Cortex of kidney (tissue), 1 donor: Measurements from ENCODE around the gene TAF1C.

Experiments used
- DNase-seq: peaks from one replicate; lab custom pipeline; 2025; lab: John Stamatoyannopoulos, UW

Gene TAF1C

DNA sequence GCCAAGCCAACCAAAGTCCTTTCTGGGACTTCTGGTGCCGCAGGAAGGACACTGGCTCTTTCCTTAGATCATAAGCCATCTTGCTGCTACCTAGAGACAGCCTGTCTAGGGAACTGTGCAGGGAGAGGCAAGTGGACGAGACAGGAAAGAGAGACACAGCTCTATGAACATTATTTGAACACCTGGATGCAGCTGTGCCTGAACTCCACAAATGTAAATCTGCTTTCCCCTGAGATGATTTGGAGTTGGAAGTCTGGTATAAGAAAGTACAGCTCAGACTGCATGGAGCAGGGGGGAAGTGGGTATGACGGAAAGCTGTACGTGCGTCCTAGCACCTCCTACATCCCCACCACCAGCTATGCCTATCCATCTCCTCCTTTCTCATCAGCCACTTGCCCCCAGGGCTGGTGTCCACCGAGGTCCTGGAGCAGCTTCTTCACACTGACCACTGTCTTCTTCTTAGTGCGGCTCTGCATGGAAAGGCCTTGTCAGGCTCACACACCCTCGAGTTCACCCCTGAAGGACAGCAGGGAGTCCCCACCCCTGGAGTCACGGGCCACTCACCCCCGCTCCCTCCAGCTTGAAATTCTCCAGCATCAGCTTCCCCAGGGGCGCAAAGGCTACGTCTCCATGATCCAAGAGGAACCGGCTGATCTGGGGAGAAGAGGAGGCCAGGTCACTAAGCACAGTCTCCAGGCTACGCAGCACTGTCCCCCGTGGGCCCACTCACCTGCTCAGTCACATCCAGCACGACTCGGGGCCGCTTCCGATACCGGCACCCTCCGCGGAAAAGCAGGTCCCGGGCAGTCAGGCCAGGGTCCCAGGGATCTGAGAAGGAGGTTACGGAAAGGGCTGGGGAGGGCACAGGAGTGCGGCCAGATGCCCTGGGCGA lies 3.9 kb downstream of the TAF1C start:
- DNase-seq = no peak

DNA sequence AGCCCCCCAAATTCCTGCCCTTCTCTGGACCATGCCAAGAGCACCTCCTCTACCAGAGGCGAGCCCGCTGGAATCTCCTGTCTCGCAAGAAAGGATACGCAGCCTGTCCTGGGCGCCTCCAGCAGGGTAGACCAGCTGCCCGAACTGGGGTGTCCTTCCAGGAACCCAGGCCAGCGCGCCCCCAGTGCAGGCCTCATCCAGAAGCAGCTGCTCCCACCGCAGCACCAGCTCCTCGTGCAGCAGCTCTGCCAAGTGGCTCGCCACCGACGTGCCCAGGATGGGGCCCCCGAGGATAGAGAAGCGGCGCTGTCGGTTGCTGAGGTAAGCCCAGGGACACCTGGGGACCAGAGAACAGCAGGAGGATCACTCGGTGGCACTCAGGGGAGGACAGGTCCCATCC lies 4.8 kb downstream of the TAF1C start:
- no peak for DNase-seq

DNA sequence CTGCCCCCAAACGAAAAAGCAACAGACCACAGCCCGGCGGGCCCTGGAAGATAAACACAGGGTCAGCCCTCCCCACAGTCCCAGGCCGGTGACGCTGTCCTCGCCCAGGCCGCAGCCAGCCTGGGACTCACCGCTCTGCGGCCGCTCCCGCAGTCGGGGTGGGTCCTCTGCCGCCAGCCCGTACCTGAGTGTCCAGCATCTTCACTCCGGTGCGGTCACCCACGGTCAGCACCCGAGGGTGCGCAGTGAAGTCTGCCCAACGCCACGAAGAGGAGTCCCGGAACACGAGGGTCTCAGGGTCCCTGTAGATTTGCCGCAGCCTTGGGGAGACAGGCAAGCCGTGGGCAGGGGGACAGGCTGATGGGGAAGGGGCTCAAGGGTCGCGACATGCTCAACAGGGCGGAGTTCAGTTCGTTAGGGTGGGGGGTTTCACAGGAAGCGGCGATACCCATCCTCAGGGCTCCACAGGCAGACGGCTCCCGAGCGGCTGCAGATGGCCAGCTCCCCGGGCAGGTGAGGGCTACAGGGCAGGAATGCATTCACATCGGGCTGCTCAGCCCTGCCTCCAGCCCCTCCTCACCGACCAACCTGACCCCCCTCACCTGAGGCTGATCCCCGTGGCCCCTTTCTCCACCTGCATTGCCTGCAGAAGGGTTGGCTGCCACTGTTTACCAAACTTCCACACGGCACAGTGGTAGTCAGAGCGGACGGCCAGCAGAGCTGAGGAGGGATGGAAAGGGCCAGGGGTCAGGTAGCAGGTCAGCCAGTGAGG lies 5.5 kb downstream of the TAF1C start:
- DNase-seq = no peak

DNA sequence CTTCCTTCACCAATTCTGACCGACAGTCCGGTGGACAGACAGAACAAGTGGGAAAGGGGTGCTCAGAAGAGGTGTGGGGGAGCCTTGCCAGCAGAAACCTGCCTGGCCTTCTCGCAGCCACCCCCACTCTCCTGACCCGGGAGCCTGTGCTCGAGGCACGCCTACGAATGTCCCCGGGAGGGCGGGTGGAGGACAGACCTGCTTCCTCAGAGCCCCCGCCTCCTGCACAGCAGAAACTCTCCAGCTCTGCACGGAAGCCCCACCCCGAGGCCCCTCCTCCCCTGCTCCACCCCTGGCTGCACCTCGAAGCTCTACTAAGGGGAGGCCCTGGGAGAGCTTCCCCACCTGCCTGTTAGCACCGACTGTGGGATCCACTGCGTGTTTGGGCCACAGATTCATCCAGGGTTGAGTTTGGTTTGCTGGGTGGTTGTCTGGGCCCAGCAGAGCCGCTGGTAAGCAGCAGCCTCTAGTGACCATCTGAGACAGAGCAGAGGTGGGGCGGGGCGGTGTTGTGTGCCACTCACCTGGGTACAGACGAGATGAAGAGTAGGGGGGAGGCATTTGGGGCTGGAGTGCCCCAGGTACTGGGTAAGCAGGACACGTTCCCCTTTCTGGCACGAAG lies 6.2 kb downstream of the TAF1C start:
- DNase-seq = no peak

DNA sequence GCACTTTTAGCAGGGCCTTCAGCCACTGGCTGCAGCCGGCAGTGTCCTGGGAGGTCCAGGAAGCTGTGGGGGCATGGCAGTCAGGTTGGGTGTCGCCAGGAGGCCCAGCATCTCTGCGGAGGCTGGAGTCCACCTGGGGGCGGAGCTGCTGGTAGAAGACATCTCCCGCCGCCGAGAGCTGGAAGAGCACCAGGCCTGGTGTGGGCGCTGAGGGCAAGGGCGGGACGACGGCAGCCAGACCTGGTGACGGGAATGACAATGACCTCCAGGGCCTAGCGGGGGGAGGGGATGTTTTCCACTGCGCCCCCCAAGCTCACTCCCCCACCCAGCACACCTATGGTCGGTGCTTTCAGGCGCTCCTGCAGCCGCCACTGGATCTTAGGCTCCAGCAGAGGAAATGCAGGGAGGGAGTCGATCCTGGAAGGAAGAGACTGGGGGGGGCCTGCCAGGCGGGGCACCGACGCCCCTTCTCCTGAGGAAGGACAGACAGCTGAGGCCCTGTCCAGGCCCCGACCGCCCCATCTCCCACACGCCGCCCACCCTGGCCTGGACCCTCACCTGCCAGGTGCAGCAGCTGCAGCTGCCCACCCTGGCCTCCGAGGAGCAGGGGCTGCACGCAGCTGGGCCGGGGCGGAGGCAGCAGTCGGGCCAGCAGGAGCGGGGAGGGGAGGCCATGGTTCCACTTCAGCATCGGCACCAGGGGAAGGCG lies 7.1 kb downstream of the TAF1C start:
- DNase-seq = no peak

DNA sequence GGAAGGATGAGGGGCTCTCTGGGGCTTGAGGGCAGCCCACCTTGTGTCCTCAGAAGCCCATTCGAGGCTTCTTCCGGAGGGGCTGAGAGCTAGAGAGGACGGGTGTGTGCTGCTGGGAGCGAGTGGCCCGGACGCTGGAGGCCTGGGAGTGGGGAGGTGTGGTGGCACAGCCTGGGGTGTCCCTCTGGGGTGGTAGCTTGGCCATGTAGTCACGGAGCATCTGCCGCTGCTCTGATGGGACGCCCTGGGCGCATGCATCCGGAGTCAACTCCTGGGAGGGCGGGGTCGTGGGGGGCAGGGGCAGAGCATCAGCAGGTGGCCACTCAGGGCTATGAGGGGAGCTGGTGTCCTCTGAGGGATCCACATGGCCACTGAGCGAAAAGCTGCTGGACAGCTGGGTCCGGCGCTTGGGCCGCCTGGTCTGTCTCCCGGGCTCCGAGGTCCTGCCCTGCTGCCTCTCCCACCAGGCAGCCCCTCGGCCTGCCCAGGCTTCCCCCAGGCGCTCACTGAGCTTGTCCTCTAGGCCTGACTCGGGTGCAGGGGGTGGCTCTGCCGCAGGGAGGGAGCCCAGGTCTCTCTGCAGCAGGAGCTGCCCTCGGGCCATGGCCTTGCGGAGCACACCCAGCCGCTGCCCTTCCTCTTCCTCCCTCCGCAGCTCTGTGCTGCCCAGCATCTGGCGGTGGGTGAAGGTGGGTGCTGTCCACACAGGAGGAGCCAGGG lies 7.8 kb downstream of the TAF1C start:
- no peak for DNase-seq

DNA sequence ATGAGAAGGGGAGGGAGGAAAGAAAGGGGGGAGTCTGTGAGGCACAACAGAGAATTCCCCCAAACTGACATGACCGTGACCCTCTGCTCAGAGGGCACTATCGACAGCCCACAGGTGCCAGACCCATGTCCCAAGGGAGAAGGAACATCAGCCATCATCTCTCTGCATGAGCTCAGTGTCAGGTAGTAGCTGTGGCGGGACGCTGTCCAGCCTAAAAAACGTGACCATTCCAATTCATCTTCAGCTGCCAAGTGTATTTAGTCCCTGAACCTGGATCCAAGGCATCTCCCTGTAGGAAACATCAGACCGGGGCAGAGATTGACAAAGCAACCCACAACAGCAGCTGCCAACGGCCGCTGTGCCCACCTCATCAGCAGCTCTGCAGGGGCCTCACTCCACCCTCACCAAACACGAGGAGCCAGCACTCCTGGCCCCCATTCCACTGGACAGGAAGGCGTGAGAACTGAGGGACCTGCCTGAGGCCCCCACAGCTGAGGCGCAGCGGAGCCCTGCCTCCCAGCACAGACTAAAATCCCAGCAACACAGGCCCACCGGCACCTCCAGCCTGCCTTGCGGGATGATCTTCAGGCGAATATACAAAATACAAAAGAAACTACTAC lies 8.6 kb downstream of the TAF1C start:
- no peak for DNase-seq

DNA sequence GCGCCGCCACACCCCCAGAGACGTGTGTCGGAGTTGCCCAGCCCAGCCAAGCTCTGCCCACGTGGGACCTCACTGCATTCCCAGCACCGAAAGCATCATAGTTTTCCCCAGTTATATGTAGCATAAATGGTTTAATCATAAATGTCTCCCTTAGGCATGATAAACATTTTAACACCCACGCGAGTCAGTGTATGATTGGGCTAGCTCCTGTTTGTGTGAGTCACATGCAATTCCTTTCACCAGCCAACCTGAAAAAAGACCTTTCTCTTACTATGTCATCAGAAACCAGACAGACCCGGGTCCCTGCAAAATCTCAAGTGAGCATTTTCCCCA lies 9.2 kb downstream of the TAF1C start:
- DNase-seq = no peak

DNA sequence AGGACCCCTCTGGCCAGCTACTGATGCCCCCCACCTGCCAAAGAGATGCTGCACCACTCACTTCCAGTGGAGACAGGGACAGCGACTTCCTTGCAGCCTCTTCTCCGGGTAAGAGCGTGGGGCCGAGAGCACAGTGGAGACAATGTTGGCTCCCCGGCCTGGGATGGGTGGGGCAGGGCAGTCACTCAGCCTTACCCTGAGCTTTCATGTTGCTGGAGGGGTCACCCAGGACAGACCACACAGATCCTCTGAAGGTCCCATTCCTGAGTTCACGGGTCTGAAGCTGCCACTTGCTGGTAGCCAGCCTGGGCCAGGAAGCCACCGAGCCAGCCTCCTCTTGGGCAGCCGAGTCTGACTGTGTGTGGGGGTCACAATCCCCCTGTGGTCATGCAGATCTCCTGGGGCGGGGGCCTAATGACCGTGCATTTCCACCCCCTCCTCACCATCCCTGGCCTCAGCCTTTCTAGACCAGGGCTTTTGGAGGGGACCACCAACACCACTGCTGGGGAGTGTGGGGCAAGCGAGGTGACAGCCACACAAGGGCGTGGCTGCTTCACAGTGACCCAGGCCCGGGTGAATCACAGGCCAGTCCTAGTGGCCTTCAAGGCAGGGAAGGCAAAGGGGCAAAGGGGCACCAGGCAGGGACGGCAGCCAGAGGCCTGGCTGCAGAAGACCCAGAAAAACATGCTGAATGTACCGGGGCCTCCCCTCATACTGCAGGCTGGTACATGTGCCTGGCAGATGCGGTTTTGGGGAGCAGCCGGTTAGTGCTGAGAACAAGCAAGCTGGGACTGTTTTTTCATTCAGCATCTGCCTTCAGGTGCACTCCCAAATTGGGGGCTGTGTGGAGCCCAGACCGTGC lies 10.4 kb downstream of the TAF1C start:
- no peak for DNase-seq

DNA sequence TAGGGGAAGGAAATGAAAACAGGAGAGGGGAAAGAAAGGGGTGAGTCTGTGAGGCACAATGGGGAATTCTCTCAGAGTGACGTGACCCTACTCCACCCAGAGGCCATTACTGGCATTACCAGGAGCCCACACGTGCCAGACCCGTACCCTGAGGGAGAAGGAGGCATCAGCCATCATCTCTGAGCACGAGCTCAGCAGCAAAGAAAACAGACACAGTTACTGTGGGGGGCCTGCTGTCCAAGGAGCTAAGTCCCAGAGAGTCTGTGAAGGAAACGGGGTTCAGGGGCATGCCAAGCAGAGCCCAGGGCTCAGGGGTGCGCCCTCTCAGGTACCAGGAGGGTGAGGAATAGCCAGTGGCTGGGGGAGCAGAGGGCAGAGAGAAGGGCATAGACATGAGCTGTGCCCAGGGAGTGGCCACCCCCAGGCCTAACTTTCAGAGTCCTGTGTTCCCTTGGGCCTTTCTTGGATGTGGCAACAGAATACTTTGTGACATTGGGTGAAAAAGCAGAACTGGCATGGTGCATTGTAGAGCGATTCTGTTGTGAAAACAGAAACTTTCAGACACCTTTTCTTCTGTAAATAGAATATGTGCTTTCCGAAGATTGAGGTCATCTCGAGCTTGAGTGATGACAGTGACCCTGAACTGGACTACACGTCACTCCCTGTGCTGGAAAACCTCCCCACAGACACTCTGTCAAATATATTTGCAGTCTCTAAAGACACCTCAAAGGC lies 11.3 kb downstream of the TAF1C start:
- no peak for DNase-seq

DNA sequence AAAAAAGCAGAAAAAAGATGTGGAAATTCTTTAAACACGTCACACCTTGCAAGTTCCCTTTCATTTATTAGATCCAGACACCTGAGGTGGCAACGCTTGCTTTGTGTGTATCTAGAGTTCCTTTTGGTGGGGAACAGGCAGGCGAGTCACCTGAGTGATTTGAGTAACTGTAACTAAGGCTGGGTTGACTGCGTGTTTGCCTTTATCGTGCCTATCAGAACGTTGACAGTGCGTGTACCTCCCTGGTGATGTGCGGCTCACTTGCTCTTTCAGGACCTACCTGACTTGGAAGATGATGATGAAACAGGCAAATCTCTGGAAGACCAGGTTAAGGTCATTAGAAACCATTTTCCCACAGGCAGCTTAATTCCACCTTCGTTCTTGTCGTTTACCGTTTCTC lies 12.5 kb downstream of the TAF1C start:
- DNase-seq = no peak

DNA sequence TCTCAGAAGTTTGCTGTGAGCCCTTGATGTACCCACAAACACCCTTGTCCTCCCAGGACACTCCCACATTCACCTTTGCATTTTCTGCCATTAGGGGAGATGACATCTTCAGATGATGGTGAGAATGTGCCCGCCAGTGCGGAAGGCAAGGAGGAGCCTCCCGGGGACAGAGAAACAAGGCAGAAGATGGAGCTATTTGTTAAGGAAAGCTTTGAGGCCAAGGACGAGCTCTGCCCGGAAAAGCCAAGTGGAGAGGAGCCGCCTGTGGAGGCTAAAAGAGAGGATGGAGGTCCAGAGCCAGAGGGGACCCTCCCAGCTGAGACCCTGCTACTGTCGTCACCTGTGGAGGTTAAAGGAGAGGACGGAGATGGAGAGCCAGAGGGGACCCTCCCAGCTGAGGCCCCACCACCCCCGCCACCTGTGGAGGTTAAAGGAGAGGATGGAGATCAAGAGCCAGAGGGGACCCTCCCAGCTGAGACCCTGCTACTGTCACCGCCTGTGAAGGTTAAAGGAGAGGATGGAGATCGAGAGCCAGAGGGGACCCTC lies 17.0 kb downstream of the TAF1C start:
- DNase-seq = no peak

DNA sequence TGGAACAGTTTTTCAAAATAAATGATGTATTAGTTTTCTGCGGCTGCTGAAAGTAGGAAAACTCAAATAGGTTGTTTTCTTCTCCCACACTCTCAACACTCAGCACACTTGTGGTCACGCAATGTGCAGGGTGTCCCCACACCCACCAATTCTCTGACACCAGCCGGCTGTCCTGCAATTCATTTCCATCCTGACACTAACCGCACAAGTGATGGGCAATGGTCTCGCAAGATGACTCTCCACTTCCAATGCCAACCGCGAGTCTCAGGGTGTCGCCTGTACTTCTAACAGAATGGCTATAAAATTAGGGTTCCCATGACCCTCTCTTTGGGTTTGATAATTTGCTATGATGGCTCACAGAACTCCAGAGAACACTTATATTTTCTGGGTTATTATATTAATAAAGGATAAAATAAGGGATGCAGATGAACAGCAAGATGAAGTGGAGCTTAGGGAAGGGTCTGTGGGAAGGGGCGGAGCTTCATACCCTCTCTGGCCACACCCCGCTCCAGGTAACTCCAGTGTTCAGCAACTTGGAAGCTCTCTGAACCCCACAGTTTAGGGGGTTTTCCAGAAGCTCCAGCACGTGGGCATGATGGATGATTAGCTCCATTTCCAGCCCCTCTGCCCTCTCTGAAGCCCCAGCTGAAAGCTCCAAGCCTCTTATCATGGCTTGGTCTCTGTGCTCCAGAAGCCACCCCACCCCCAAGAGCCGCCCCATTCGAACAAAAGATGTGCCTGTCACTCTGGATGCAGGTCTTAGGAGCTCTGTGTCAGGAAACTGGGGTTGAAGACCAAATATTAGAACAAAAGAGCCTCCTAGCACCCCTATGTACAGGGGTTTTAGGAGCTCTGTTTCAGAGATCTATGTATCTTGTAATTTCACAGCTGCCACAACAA lies 19.8 kb downstream of the TAF1C start:
- DNase-seq = no peak

DNA sequence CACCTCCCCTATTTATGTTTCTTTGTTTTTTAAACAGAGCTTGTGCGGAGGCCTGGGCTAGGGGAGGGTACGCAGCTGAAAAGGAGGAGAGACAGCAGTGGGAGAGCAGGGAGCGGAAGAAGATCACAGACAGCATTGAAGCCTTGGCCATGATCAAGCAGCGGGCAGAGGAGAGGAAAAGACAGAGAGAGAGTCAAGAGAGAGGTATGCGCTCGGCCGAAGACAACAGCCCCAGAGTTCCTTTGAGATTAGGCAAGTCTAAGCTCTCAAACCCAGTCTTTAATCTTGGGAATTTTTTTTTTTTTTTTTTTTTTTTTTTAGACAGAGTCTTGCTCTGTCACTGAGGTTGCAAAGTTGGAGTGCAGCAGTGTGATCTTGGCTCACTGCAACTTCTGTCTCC lies 21.1 kb downstream of the TAF1C start:
- DNase-seq = no peak

DNA sequence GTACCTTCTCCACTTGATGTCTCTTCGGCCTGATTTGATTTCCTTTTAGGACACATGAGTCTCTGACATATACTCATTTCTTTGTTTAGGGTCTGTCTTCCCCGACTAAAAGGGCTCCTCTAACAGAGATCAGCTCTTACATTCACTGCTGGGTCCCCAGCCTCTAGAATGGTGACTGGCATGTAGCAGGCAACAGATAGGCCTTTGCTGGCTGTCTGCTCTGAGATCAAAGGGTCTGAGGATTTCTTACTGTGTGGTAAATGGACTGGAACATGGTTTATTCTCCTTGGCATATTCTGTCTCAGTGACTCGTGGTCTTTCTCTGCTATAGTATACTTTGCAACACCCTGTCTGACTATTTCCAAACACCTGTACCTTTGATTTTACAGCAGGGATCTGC lies 25.1 kb downstream of the TAF1C start:
- DNase-seq = no peak

DNA sequence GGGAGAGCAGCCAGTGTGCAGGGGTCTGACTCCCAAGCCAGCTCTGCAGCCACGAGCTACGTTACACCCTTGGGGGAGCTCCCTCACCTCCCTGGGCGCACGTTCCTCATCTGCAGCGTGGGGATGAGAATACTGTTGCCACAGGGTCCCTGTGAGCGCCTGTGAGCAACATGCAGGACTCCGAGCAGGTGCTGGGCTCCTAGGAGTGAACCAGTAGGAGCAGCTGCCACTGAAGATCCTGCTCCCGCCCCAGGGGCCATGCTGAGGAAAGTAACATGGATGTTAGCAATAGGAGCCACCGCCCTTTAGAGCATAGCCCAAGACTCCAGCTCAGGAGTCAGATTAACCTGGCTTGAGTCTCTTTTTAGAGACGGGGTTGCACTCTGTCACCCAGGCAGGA lies 25.8 kb downstream of the TAF1C start:
- DNase-seq = no peak

DNA sequence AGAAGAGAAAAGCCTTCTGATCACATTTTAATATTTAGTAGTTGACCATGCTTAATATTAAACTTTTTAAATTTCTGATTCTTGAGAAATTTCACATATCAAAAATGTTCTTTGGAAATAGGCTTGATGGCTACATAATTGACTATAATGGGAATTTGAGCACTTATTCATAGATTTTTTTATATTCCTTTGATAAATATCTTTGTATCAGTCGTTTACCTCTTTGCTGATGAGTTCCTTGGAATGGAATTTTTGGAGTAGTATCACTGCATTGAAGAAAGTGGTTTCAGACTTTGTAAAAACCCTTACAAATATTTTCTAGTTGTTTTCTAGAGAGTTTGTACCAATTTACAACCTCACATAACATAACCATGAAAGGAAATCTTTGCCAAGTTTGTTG lies 27.1 kb downstream of the TAF1C start:
- DNase-seq = no peak

DNA sequence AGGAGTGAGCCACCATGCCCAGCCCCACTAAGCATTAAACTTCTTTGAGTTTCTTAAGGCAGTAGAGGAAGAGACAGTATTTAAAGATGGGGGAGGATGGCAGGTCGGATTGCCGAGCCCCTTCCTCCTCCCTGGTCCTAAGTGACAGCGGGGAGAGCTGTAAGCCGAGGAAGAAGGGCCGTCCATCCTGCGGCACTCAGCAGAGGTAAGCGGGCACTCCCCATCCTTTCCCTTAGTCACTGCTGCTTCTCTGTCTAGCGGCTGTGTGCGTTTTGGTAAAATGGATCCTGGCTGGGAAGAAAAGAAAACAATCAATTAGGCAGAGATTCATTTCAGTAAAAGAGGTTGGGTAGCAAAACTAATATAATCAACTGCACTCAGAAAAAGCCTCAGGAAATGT lies 27.9 kb downstream of the TAF1C start:
- no peak for DNase-seq
